ENCODE data around the gene HYAL3.

HYAL3 gene

DNA sequence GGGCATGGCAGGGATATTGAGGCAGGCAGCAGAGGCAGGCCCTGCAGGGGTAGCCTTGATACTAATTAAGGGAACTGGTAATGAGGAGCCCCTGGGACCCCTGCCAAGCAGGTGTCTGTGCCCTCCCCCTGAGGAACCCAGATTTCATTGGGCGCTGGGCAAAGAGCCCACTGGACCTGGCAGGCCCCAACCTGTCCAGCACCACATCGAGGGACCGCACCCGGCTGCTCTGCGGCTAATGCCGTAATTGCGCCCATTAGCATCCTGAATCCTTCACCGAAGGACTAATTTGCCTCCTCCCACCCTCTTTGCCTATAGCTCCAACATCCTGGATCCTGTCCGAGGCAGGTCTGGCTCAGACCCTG, 44.0 kb downstream of the HYAL3 start:
- TF ChIP-seq, protein P1, sequence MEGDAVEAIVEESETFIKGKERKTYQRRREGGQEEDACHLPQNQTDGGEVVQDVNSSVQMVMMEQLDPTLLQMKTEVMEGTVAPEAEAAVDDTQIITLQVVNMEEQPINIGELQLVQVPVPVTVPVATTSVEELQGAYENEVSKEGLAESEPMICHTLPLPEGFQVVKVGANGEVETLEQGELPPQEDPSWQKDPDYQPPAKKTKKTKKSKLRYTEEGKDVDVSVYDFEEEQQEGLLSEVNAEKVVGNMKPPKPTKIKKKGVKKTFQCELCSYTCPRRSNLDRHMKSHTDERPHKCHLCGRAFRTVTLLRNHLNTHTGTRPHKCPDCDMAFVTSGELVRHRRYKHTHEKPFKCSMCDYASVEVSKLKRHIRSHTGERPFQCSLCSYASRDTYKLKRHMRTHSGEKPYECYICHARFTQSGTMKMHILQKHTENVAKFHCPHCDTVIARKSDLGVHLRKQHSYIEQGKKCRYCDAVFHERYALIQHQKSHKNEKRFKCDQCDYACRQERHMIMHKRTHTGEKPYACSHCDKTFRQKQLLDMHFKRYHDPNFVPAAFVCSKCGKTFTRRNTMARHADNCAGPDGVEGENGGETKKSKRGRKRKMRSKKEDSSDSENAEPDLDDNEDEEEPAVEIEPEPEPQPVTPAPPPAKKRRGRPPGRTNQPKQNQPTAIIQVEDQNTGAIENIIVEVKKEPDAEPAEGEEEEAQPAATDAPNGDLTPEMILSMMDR (IDR thresholded peaks at IDR 0.05; ENCODE audit: low read depth, low read length) = no peak
- DNase-seq (ENCODE audit: extremely low read depth, low read depth) = no peak

DNA sequence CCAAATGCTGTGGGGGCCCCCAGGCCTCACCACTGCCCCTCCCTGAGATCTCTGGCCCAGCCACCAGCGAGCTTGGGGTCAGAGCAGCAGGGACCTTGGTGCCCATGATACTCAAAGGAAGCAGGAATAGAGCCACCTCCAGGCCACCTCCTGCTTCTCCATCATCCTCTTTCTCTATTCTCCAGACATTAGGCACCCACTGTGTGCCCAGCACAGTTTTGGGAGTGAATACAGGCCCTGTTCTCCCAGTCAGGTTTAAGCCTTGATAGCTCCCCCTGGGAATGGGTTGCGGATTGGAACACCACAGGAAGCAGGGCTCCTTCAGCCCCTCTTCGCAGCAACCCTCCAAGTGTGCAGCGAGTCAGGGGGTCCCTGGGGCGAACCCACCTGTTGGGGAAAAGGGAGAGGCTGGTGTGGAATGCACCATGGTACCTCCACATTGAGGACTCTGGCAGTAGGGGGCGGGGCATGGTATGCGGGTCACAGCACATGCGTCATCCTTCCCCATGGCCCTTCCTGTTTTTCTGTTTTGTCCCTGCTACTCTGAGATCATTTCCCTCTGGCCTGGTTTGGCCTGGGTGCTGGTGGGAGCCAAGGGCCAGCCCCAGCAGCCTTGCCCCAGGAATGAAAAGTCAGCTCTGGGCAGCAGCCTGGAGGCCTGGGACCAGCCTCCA, 44.5 kb downstream of the HYAL3 start:
- no peak for DNase-seq (ENCODE audit: extremely low read depth, low read depth)
- TF ChIP-seq, protein P1 (IDR thresholded peaks at IDR 0.05; ENCODE audit: low read depth, low read length) = no peak

DNA sequence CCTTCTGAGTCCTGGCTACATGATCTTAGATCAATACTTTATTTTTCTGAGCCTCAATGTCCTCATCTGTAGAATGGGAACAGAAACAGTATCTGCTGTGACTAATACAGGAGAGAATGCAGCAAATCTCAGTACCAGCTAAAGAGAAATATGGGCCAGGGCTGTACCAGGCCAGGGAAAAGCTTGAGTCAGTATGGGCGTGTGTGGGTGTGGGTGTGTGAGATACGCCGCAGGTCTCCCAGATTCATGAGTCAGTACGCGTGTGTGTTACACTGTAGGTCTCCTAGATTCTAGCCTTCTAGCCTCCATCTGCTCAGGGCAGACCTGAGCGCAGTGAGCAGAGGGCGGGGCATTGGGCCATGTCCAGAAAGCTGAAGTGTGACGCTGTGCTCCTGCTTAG, 48.0 kb downstream of the HYAL3 start:
- TF ChIP-seq, protein P1 (IDR thresholded peaks at IDR 0.05; ENCODE audit: low read depth, low read length) = no peak
- DNase-seq (ENCODE audit: extremely low read depth, low read depth) = no peak

DNA sequence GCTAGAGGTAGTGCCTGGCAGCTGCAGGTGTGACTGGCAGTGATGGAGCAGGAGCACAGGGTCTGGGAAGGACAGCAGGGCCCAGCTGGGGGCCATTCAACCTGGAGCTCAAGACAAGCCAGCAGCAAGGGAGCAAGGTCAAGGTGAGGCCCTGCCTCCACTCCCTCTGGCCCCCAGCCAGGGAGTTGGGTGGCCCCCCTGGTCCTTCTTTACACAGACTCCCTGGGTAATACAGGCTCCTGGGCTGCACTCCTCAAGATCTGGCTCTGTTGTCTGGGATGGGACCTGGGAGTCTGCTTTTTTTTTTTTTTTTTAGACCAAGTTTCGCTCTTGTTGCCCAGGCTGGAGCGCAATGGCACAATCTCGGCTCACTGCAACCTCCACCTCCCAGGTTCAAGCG, 48.7 kb downstream of the HYAL3 start:
- DNase-seq (ENCODE audit: extremely low read depth, low read depth) = no peak
- TF ChIP-seq, protein P1 (IDR thresholded peaks at IDR 0.05; ENCODE audit: low read depth, low read length) = no peak

DNA sequence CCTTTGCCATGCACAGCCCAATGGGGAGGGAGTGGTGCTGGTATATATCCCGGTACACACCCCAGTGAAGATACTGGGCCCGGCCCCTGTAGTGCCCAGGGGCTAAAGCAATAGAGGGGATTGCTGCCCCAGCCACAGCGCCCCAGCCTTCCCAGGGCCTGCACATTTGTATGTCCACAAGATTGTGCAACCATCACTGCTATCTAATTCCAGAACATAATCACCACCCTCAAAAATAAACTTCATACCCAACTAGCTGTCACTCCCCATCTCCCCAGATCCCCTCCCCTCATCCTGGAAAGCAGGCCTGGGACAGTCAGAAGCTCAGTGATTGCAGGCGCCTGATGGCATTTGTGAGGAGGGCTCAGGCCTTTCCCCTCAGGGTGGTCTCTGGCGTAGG, 49.7 kb downstream of the HYAL3 start:
- TF ChIP-seq, protein P1 (IDR thresholded peaks at IDR 0.05; ENCODE audit: low read depth, low read length) = no peak

DNA sequence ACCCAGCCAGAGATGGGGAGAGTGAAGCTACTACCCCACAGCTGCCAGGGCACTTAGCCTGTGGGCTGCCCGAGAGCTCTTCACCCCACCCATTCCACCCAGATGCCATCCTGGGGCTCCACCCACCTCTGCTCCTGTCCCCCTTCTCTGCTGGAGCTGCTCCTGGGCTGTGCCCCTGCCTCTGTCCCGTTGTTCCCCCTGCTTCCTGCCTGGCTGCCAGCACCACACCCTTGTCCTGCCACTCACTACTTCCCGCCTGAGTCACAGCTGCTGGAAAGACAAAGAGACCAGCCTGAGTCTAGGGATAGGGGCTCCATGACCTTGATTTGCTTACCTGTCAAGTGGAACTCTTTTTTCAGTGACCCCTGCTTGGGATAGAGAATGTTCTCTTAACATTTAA, 50.8 kb downstream of the HYAL3 start:
- no peak for DNase-seq (ENCODE audit: extremely low read depth, low read depth)
- TF ChIP-seq, protein P1 (IDR thresholded peaks at IDR 0.05; ENCODE audit: low read depth, low read length) = no peak

More for the DNA sequence above, 49.7 kb downstream of the HYAL3 start:
- no peak for DNase-seq (ENCODE audit: extremely low read depth, low read depth)

DNA sequence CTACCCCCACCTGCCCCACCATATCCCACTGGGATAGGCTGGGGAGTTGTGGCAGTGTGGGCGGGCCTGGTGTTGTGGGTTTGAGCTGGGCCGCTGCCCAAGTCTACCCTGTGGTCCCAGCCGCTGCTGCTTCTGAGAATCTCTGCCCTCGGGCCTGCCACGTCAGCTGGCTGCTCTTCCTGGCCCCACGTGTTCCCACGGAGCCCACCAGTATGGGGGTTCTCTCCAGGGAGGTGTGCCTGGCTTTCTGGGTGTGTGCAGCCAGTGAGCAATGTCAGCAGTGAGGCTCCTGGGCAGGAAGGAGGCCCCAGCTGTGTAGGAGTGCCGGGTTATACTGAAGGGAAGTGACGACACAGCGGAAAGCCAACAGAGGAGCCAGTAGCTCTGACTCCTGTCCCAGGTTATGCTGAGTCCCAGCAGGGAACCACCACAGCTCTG, 52.7 kb downstream of the HYAL3 start:
- TF ChIP-seq, protein P1 (IDR thresholded peaks at IDR 0.05; ENCODE audit: low read depth, low read length) = no peak
- no peak for DNase-seq (ENCODE audit: extremely low read depth, low read depth)

Measured in AG09319 (cell line).